HCT116 (cell line): ENCODE results near the gene HDAC10. TPM values are rescaled to one million over a fixed set of nuclear protein-coding genes. Genes with fewer than 3 reads are reported as not detected.

Source experiments
- ATAC-seq: fragments of 200-7000 bp; cut with Tn5 transposase; 2 replicates; pipeline ENCODE4 v1.9.1; 2020; ENCODE audit warnings: mild to moderate bottlenecking, moderate library complexity
- BruUV-seq: library from RNA; stranded (reverse); fragments of 400-500 nt; replicated peaks from 2 replicates; lab custom pipeline; 2021; lab: Mats Ljungman, UMichigan
- CTCF ChIA-PET: fragments of 300-600 bp; sonication (Branson Sonifier 250); formaldehyde crosslinking; loops from one replicate; lab custom pipeline; 2021; ENCODE audit warnings: antibody characterized with exemption; lab: Charles Lee
- POLR2A ChIA-PET: fragments of 300-600, 350-600 bp; sonication (Branson Sonifier 250); formaldehyde crosslinking; loops from one replicate; lab custom pipeline; 2021; ENCODE audit warnings: antibody characterized with exemption; lab: Charles Lee
- RAD21 ChIA-PET, 2 experiments: fragments of 300-600 bp; sonication (Branson Sonifier 250); formaldehyde crosslinking; loops; one replicate each; lab custom pipeline; 2023; ENCODE audit warnings: low total read pairs in 2 of 2; ENCODE audit not compliant: uncharacterized antibody in 2 of 2, unreplicated experiment in 2 of 2, low non-redundant PET in 1 of 2; lab: Charles Lee
- DNase-seq: peaks from one replicate; pipeline ENCODE4 v3.0.0-alpha.2; 2010; ENCODE audit warnings: low read depth, low spot score
- H2AFZ ChIP-seq: fragments of 200-600 bp; shearing (Covaris generic), sonication (generic); 2 replicates; pipeline ENCODE4 v1.6.1; 2017; ENCODE audit warnings: low read depth, mixed run types, mixed read lengths, antibody characterized with exemption, low read length; ENCODE audit not compliant: poor library complexity, severe bottlenecking
- H3K27ac ChIP-seq: 2 replicates; pipeline ENCODE4 v1.5.1; 2012; ENCODE audit warnings: low read depth, low read length
- H3K27me3 ChIP-seq: fragments of 200-600 bp; sonication (generic); 2 replicates; pipeline ENCODE4 v1.6.1; 2016; ENCODE audit warnings: mixed run types, low read length, mixed read lengths; ENCODE audit not compliant: insufficient read depth
- H3K36me3 ChIP-seq, 2 experiments: fragments of 200-500 bp in 1 of 2; fragments of 200-600 bp in 1 of 2; sonication (Bioruptor generic) in 1 of 2; sonication (generic) in 1 of 2; 2 replicates each; pipeline versions ENCODE4 v1.5.1 to v1.6.1; 2014 to 2016; ENCODE audit warnings: low read length in 2 of 2, inconsistent platforms in 1 of 2, mixed read lengths in 1 of 2, mixed run types in 1 of 2; ENCODE audit not compliant: insufficient read depth in 2 of 2, control insufficient read depth in 1 of 2
- H3K4me1 ChIP-seq, 2 experiments: fragments of 200-600 bp in 1 of 2; sonication (generic) in 1 of 2; 2 replicates each; pipeline versions ENCODE4 v1.5.1 to v1.6.1; 2012 to 2017; ENCODE audit warnings: low read length in 2 of 2, inconsistent platforms in 1 of 2, mild to moderate bottlenecking in 1 of 2, mixed read lengths in 1 of 2, mixed run types in 1 of 2, moderate library complexity in 1 of 2; ENCODE audit not compliant: insufficient read depth in 2 of 2, control insufficient read depth in 1 of 2
- H3K4me2 ChIP-seq: fragments of 200-600 bp; sonication (generic); 2 replicates; pipeline ENCODE4 v1.6.1; 2017; ENCODE audit warnings: mixed run types, low read length, mixed read lengths
- H3K4me3 ChIP-seq, 2 experiments: fragments of 200-600 bp in 1 of 2; sonication (generic) in 1 of 2; replicated peaks in 1 of 2; 2 replicates each; pipeline ENCODE4 v1.5.1; 2011 to 2016; ENCODE audit warnings: low read length in 2 of 2, control low read depth in 1 of 2, low read depth in 1 of 2, mild to moderate bottlenecking in 1 of 2, mixed read lengths in 1 of 2, mixed run types in 1 of 2
- H3K79me2 ChIP-seq: fragments of 200-600 bp; sonication (generic); 2 replicates; pipeline ENCODE4 v1.6.1; 2017; ENCODE audit warnings: mild to moderate bottlenecking, mixed run types, low read length, moderate library complexity, mixed read lengths; ENCODE audit not compliant: insufficient read depth
- H3K9ac ChIP-seq: fragments of 200-600 bp; sonication (generic); 2 replicates; pipeline ENCODE4 v1.6.1; 2016; ENCODE audit warnings: low read length, mixed read lengths
- H3K9me2 ChIP-seq: fragments of 200-600 bp; sonication (generic), shearing (Covaris generic); 2 replicates; pipeline ENCODE4 v1.6.1; 2017; ENCODE audit warnings: mixed run types, mild to moderate bottlenecking, moderate library complexity; ENCODE audit not compliant: insufficient read depth
- H3K9me3 ChIP-seq, 2 experiments: fragments of 200-500 bp in 1 of 2; fragments of 200-600 bp in 1 of 2; sonication (Bioruptor generic) in 1 of 2; sonication (generic) in 1 of 2; 2 replicates each; pipeline ENCODE4 v1.6.1; 2014 to 2017; ENCODE audit warnings: low read length in 2 of 2, mixed read lengths in 2 of 2, inconsistent platforms in 1 of 2, low read depth in 1 of 2, mild to moderate bottlenecking in 1 of 2, mixed run types in 1 of 2, moderate library complexity in 1 of 2; ENCODE audit not compliant: control insufficient read depth in 1 of 2, insufficient read depth in 1 of 2
- H4K20me1 ChIP-seq: fragments of 200-600 bp; sonication (generic), shearing (Covaris generic); 2 replicates; pipeline ENCODE4 v1.6.1; 2017; ENCODE audit warnings: mixed run types, mild to moderate bottlenecking, moderate library complexity; ENCODE audit not compliant: insufficient read depth
- CTCF ChIP-seq, 3 experiments: fragments of 200-600 bp in 1 of 3; sonication (generic) in 1 of 3; IDR thresholded peaks in 2 of 3; conservative IDR thresholded peaks in 1 of 3; 2 replicates each; pipeline ENCODE4 v1.5.1; 2012 to 2017; ENCODE audit warnings: low read depth in 2 of 3, low read length in 2 of 3, antibody characterized with exemption in 1 of 3, borderline replicate concordance in 1 of 3, control low read depth in 1 of 3, mild to moderate bottlenecking in 1 of 3, mixed read lengths in 1 of 3, mixed run types in 1 of 3, moderate library complexity in 1 of 3; ENCODE audit not compliant: insufficient read depth in 1 of 3
- EGR1 ChIP-seq: IDR thresholded peaks from 2 replicates; pipeline ENCODE4 v1.6.1; 2012; ENCODE audit warnings: low read depth
- ELF1 ChIP-seq: IDR thresholded peaks from 2 replicates; pipeline ENCODE4 v1.6.1; 2012; ENCODE audit warnings: low read depth, borderline replicate concordance
- EZH2phosphoT487 ChIP-seq: fragments of 200-600 bp; IDR thresholded peaks from 2 replicates; pipeline ENCODE4 v1.6.1; 2018; ENCODE audit warnings: antibody characterized with exemption, borderline replicate concordance
- JUND ChIP-seq: IDR thresholded peaks from 2 replicates; pipeline ENCODE4 v1.6.1; 2012
- MAX ChIP-seq: IDR thresholded peaks from 2 replicates; pipeline ENCODE4 v1.6.1; 2012
- POLR2A ChIP-seq: IDR thresholded peaks from 2 replicates; pipeline ENCODE4 v1.7.0; 2011; ENCODE audit warnings: borderline replicate concordance; ENCODE audit not compliant: insufficient read depth, insufficient read length; ENCODE audit errors: extremely low read depth
- POLR2AphosphoS5 ChIP-seq: IDR thresholded peaks from 2 replicates; pipeline ENCODE4 v1.6.1; 2011; ENCODE audit warnings: mild to moderate bottlenecking, low read depth, low read length, moderate library complexity
- RAD21 ChIP-seq: IDR thresholded peaks from 2 replicates; pipeline ENCODE4 v1.6.1; 2012; ENCODE audit warnings: low read depth, mild to moderate bottlenecking
- REST ChIP-seq: IDR thresholded peaks from 2 replicates; pipeline ENCODE4 v1.6.1; 2012; ENCODE audit warnings: low read depth
- TCF7L2 ChIP-seq: IDR thresholded peaks from 2 replicates; pipeline ENCODE4 v1.7.0; 2011; ENCODE audit warnings: borderline replicate concordance, inconsistent platforms; ENCODE audit not compliant: insufficient read depth, insufficient read length; ENCODE audit errors: extremely low read depth
- ZBTB33 ChIP-seq: IDR thresholded peaks from 2 replicates; pipeline ENCODE4 v1.6.1; 2011; ENCODE audit warnings: mild to moderate bottlenecking, low read length, moderate library complexity; ENCODE audit not compliant: insufficient replicate concordance; ENCODE audit errors: extremely low read depth
- intact Hi-C: fragments of 100-400 bp; cut with micrococcal nuclease; formaldehyde crosslinking; loops from 2 replicates; pipeline ENCODE4 v1.10.0; 2022
- total RNA-seq: library from RNA; stranded (reverse); gene quantifications from one replicate; pipeline ENCODE4 v1.2.1, GENCODE V29; 2021; ENCODE audit not compliant: unreplicated experiment

Gene HDAC10
- total RNA-seq, 1 experiment from 2014 or later, result 67.5 TPM

GRCh38 chr22:50286701-50287318 is 35.7 kb upstream of the HDAC10 start:
- no TSS peak for BruUV-seq
- H3K4me2 ChIP-seq, result no peak overlapping the region
- peaks cover 54% of the 10 kb centered on the region for H3K79me2 ChIP-seq
- intact Hi-C loops, result no loop called here
- POLR2A ChIA-PET, result no interaction called here
- no peak for TF ChIP-seq POLR2A
- no peak for TF ChIP-seq ELF1
- no peak for TF ChIP-seq JUND
- TF ChIP-seq TCF7L2, result no peak
- TF ChIP-seq ZBTB33, result no peak
- TF ChIP-seq MAX, result no peak
- TF ChIP-seq POLR2AphosphoS5, result no peak
- TF ChIP-seq RAD21, result no peak
- no peak for TF ChIP-seq REST
- no peak for TF ChIP-seq EGR1
- TF ChIP-seq CTCF (IDR thresholded peaks at IDR 0.05 in 2 of 3, conservative IDR thresholded peaks at IDR 0.05 in 1 of 3; ENCODE audit: borderline replicate concordance in 1 of 3, insufficient read depth in 1 of 3, low read depth in 2 of 3, low read length in 2 of 3), result no peak
- TF ChIP-seq EZH2phosphoT487, result no peak
- no peaks in the 10 kb centered on the region for H3K9me3 ChIP-seq
- H4K20me1 ChIP-seq, result no peaks in the 10 kb centered on the region
- DNase-seq, result no peak
- H3K4me1 ChIP-seq, result peaks cover 17 to 20% of the 10 kb centered on the region in 2 experiments
- RAD21 ChIA-PET, result no interaction called here
- H3K36me3 ChIP-seq, result peaks cover 19 to 61% of the 10 kb centered on the region in 2 experiments; a peak in 3 of 4 replicates
- H3K27me3 ChIP-seq, result no peaks in the 10 kb centered on the region
- no peaks in the 10 kb centered on the region for H3K9me2 ChIP-seq
- H2AFZ ChIP-seq, result no peak overlapping the region
- H3K9ac ChIP-seq, result no peak overlapping the region
- no peak for ATAC-seq
- H3K27ac ChIP-seq, result no peak overlapping the region; the same call in 1 of the 2 replicates
- CTCF ChIA-PET, result no interaction called here
- H3K4me3 ChIP-seq, result no peak overlapping the region
